GM20000 (cell line): ENCODE results near the gene LYSMD1.

Experiments used
- DNase-seq: peaks from one replicate; pipeline ENCODE4 v3.0.0; 2012; ENCODE audit warnings: low spot score
- CTCF ChIP-seq: IDR thresholded peaks from 2 replicates; pipeline ENCODE4 v1.5.1; 2012; ENCODE audit warnings: mild to moderate bottlenecking, control low read depth; ENCODE audit errors: extremely low read depth, missing control alignments

Gene LYSMD1

GRCh38 chr1:151135433-151136385 is 30.0 kb downstream of the LYSMD1 start:
- no peak for DNase-seq
- no peak for TF ChIP-seq CTCF

GRCh38 chr1:151134991-151135390 is 30.7 kb downstream of the LYSMD1 start:
- no peak for DNase-seq
- no peak for TF ChIP-seq CTCF

- no peak for TF ChIP-seq CTCF
- no peak for DNase-seq
These were observed 31.3 kb downstream of the LYSMD1 start for GRCh38 chr1:151134396-151134795.

- DNase-seq = no peak
- no peak for TF ChIP-seq CTCF
These were observed 32.5 kb downstream of the LYSMD1 start for GRCh38 chr1:151133018-151133806.

GRCh38 chr1:151132335-151133017 is 33.2 kb downstream of the LYSMD1 start:
- no peak for DNase-seq
- no peak for TF ChIP-seq CTCF

GRCh38 chr1:151131701-151132334 is 33.9 kb downstream of the LYSMD1 start:
- DNase-seq = no peak
- no peak for TF ChIP-seq CTCF
